Uterus (tissue), 2 donors: ENCODE results near the gene RS1.

Source experiments
- CTCF ChIP-seq, 4 experiments: fragments of 200-600 bp in 2 of 4; fragments of 450-650 bp in 2 of 4; sonication (generic) in 2 of 4; IDR thresholded peaks; one replicate each; pipeline ENCODE4 v1.5.1; 2016 to 2019; ENCODE audit warnings: antibody characterized with exemption in 4 of 4, mild to moderate bottlenecking in 2 of 4, moderate library complexity in 1 of 4
- POLR2A ChIP-seq, 2 donors: fragments of 450-650 bp; IDR thresholded peaks; one replicate each; pipeline ENCODE4 v1.6.1; 2016; ENCODE audit warnings: antibody characterized with exemption in 2 of 2, mild to moderate bottlenecking in 1 of 2, moderate library complexity in 1 of 2

GRCh38 chrX:18654875-18655836 is 16.8 kb downstream of the RS1 start:
- TF ChIP-seq CTCF (IDR thresholded peaks at IDR 0.05): no peak
- TF ChIP-seq POLR2A (IDR thresholded peaks at IDR 0.05): no peak
